Suprapubic skin (tissue), 4 donors: ENCODE results near the gene NPRL2.

Source experiments
- EP300 ChIP-seq: sonication (generic); formaldehyde crosslinking; IDR thresholded peaks from one replicate; pipeline ENCODE4 v1.6.1; 2017; ENCODE audit warnings: antibody characterized with exemption
- POLR2A ChIP-seq, 2 donors: fragments of 450-650 bp; IDR thresholded peaks; one replicate each; pipeline ENCODE4 v1.6.1; 2017; ENCODE audit warnings: antibody characterized with exemption in 2 of 2, mild to moderate bottlenecking in 2 of 2, moderate library complexity in 2 of 2
- POLR2AphosphoS5 ChIP-seq, 3 donors: sonication (generic); formaldehyde crosslinking; IDR thresholded peaks; one replicate each; pipeline ENCODE4 v1.6.1; 2017; ENCODE audit warnings: antibody characterized with exemption in 3 of 3
- TF ChIP-seq, protein P1 (sequence below), 2 donors: fragments of 200-600 bp in 1 of 2; fragments of 450-650 bp in 1 of 2; sonication (generic) in 1 of 2; IDR thresholded peaks; one replicate each; pipeline ENCODE4 v1.5.1; 2016 to 2019; ENCODE audit warnings: antibody characterized with exemption in 2 of 2, mild to moderate bottlenecking in 1 of 2, moderate library complexity in 1 of 2

DNA sequence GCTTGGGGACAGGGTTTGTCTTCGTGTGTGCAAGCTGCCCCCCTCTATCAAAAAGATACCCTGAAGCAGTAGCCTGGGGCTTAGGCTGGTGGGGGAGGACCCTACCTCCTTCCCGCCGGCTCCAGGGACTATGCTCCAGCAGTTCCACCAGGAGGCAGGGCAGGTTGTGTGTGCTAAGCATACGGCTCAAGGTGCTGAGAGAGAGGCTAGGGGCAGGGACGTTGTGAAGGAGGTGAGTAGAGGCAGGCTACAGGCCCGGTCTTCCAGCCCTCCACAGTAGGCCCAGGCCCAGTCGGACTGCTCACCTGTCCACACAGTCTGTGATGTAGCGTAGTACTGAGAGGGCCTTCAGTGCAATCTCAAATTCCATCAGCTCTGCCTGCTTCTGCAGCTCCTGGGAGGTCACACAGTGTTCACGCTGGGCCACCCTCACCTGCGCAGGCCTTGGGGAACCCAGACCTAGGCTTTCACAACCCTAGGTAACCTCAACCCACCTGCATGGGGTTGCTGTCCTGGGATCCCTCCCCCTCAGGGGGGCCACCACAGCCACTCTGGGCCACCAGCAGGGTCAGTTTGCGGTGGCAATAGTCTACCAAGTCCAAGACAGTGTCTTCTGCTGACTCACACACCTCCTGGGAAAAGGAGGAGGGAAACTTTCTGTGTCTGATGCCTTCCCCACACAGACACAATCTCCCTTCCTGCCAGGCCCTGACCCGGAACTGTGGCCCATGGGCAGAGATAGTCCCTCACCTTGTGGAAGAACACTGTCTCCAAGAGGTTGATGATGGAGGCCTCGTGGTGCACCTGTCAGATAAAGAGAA lies 7.6 kb downstream of the NPRL2 start:
- TF ChIP-seq, protein P1, sequence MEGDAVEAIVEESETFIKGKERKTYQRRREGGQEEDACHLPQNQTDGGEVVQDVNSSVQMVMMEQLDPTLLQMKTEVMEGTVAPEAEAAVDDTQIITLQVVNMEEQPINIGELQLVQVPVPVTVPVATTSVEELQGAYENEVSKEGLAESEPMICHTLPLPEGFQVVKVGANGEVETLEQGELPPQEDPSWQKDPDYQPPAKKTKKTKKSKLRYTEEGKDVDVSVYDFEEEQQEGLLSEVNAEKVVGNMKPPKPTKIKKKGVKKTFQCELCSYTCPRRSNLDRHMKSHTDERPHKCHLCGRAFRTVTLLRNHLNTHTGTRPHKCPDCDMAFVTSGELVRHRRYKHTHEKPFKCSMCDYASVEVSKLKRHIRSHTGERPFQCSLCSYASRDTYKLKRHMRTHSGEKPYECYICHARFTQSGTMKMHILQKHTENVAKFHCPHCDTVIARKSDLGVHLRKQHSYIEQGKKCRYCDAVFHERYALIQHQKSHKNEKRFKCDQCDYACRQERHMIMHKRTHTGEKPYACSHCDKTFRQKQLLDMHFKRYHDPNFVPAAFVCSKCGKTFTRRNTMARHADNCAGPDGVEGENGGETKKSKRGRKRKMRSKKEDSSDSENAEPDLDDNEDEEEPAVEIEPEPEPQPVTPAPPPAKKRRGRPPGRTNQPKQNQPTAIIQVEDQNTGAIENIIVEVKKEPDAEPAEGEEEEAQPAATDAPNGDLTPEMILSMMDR (IDR thresholded peaks at IDR 0.05) = no peak
- TF ChIP-seq POLR2AphosphoS5 (IDR thresholded peaks at IDR 0.05) = no peak
- no peak for TF ChIP-seq POLR2A (IDR thresholded peaks at IDR 0.05)
- no peak for TF ChIP-seq EP300
